CD4-positive, CD25-positive, alpha-beta regulatory T cell (primary cell): ENCODE measurements around the gene IRF7. TPM values are rescaled to one million over a fixed set of nuclear protein-coding genes. Genes with fewer than 3 reads are reported as not detected.

ENCODE experiments used
- ATAC-seq, 2 donors: fragments of 150-1000 bp; cut with Tn5 transposase; one replicate each; pipeline ENCODE4 v1.10.0; 2021; ENCODE audit warnings: low read depth in 2 of 2, moderate number of reproducible peaks in 2 of 2, moderate library complexity in 1 of 2
- DNase-seq, 3 donors: peaks; one replicate each; pipeline versions ENCODE4 v3.0.0 to v3.0.0-alpha.2; 2012 to 2022; ENCODE audit warnings: mixed read lengths in 1 of 3
- H3K27ac ChIP-seq: one replicate; pipeline ENCODE4 v1.7.0; 2013; ENCODE audit warnings: mild to moderate bottlenecking, low read length; ENCODE audit not compliant: insufficient read depth, poor library complexity, severe bottlenecking
- H3K27me3 ChIP-seq: one replicate; pipeline ENCODE4 v1.7.0; 2013; ENCODE audit warnings: low read length; ENCODE audit not compliant: control insufficient read depth, insufficient read depth
- H3K36me3 ChIP-seq: one replicate; pipeline ENCODE4 v1.7.0; 2013; ENCODE audit warnings: mild to moderate bottlenecking, low read length, moderate library complexity; ENCODE audit not compliant: control insufficient read depth, insufficient read depth
- H3K4me1 ChIP-seq: 2 replicates; pipeline ENCODE4 v1.7.0; 2013; ENCODE audit warnings: mild to moderate bottlenecking, low read length; ENCODE audit not compliant: insufficient read depth, control insufficient read depth, poor library complexity, severe bottlenecking
- H3K4me3 ChIP-seq: one replicate; pipeline ENCODE4 v1.7.0; 2013; ENCODE audit warnings: low read depth, mild to moderate bottlenecking, low read length, moderate library complexity
- H3K9me3 ChIP-seq, 2 experiments: 1 replicate in 1 of 2; 2 replicates in 1 of 2; pipeline ENCODE4 v1.7.0; 2013; ENCODE audit warnings: low read length in 2 of 2, mild to moderate bottlenecking in 1 of 2, moderate library complexity in 1 of 2; ENCODE audit not compliant: control insufficient read depth in 2 of 2
- H3K27ac Mint-ChIP-seq, 3 donors: one replicate each; pipeline ENCODE4 v1.8.0; 2020 to 2022; ENCODE audit warnings: mild to moderate bottlenecking in 3 of 3, mixed read lengths in 3 of 3, moderate library complexity in 2 of 3
- H3K27me3 Mint-ChIP-seq: one replicate; pipeline ENCODE4 v1.8.0; 2022; ENCODE audit warnings: mild to moderate bottlenecking, mixed read lengths
- H3K36me3 Mint-ChIP-seq: one replicate; pipeline ENCODE4 v1.8.0; 2020; ENCODE audit warnings: mixed read lengths
- H3K4me1 Mint-ChIP-seq, 4 donors: one replicate each; pipeline ENCODE4 v1.8.0; 2020 to 2022; ENCODE audit warnings: mixed read lengths in 4 of 4, mild to moderate bottlenecking in 1 of 4
- H3K4me3 Mint-ChIP-seq, 4 donors: one replicate each; pipeline ENCODE4 v1.8.0; 2020 to 2022; ENCODE audit warnings: mild to moderate bottlenecking in 4 of 4, mixed read lengths in 4 of 4, moderate library complexity in 3 of 4
- H3K9me3 Mint-ChIP-seq, 7 donors: one replicate each; pipeline ENCODE4 v1.8.0; 2020 to 2022; ENCODE audit warnings: mixed read lengths in 7 of 7, mild to moderate bottlenecking in 3 of 7, moderate library complexity in 2 of 7
- polyA plus RNA-seq, 4 donors: library from polyadenylated mRNA; unstranded; fragments of 300-500 nt; fragmentation: Illumina TruSeq; gene quantifications; one replicate each; pipeline ENCODE4 v1.2.3, GENCODE V29; 2021
- total RNA-seq: library from RNA; stranded (reverse); gene quantifications from one replicate; pipeline ENCODE4 v1.2.3, GENCODE V29; 2022

Gene IRF7
- total and polyA plus RNA-seq, 5 donors from 2014 or later, result 27.2 to 120 (median 29.2) TPM

GRCh38 chr11:587546-587945, 28.2 kb downstream of the IRF7 start:
- peak overlapping the region in 3 of 4 donors; percentile 19 to 75 (median 54) for H3K4me3 Mint-ChIP-seq
- Histone ChIP-seq H3K9me3 (no peaks in the 10 kb centered on the region), H3K36me3 (peaks cover 72% of the 10 kb centered on the region), H3K27me3 (no peaks in the 10 kb centered on the region), H3K4me1 (peaks cover 16% of the 10 kb centered on the region), H3K27ac (peak overlapping the region; percentile 74), H3K4me3 (no peak overlapping the region)
- H3K27me3 Mint-ChIP-seq, result no peaks in the 10 kb centered on the region
- DNase-seq (no peak), ATAC-seq (no peak)
- peaks cover 0 to 1% (median 0%) of the 10 kb centered on the region in 7 donors for H3K9me3 Mint-ChIP-seq
- peak overlapping the region; percentile 95 to 99 (median 98) for H3K27ac Mint-ChIP-seq
- H3K4me1 Mint-ChIP-seq, result peaks cover 0 to 26% (median 11%) of the 10 kb centered on the region in 4 donors
- peaks cover 35% of the 10 kb centered on the region for H3K36me3 Mint-ChIP-seq

GRCh38 chr11:586376-587316, 29.1 kb downstream of the IRF7 start:
- H3K27me3 ChIP-seq, result no peaks in the 10 kb centered on the region
- Mint-ChIP-seq H3K27ac (peak overlapping the region in 2 of 3 donors; percentile 44 to 99), H3K4me1 (peaks cover 0 to 29% (median 12%) of the 10 kb centered on the region in 4 donors), H3K4me3 (peak overlapping the region in 1 of 4 donors; percentile 9), H3K9me3 (peaks cover 0 to 1% (median 0%) of the 10 kb centered on the region in 7 donors), H3K36me3 (peaks cover 31% of the 10 kb centered on the region), H3K27me3 (no peaks in the 10 kb centered on the region)
- no peaks in the 10 kb centered on the region for H3K9me3 ChIP-seq
- H3K4me1 ChIP-seq, result peaks cover 16% of the 10 kb centered on the region
- H3K27ac ChIP-seq, result peak overlapping the region; percentile 74
- DNase-seq (no peak), ATAC-seq (no peak)
- peaks cover 71% of the 10 kb centered on the region for H3K36me3 ChIP-seq
- H3K4me3 ChIP-seq, result no peak overlapping the region

GRCh38 chr11:584287-584686, 31.5 kb downstream of the IRF7 start:
- Mint-ChIP-seq H3K4me1 (peaks cover 0 to 39% (median 17%) of the 10 kb centered on the region in 4 donors), H3K27ac (no peak overlapping the region), H3K9me3 (peaks cover 0 to 2% (median 0%) of the 10 kb centered on the region in 7 donors), H3K27me3 (no peaks in the 10 kb centered on the region), H3K36me3 (peaks cover 18% of the 10 kb centered on the region), H3K4me3 (no peak overlapping the region)
- Histone ChIP-seq H3K27me3 (no peaks in the 10 kb centered on the region), H3K4me3 (no peak overlapping the region), H3K36me3 (peaks cover 59% of the 10 kb centered on the region), H3K4me1 (peaks cover 22% of the 10 kb centered on the region), H3K9me3 (no peaks in the 10 kb centered on the region), H3K27ac (no peak overlapping the region)
- no peak for ATAC-seq
- DNase-seq, result no peak

- Histone ChIP-seq H3K9me3 (no peaks in the 10 kb centered on the region), H3K4me1 (peaks cover 31% of the 10 kb centered on the region), H3K27ac (no peak overlapping the region), H3K27me3 (no peaks in the 10 kb centered on the region), H3K36me3 (peaks cover 38% of the 10 kb centered on the region), H3K4me3 (no peak overlapping the region)
- DNase-seq (no peak), ATAC-seq (no peak)
- H3K27me3 Mint-ChIP-seq, result no peaks in the 10 kb centered on the region
- H3K4me3 Mint-ChIP-seq, result peak overlapping the region in 1 of 4 donors; percentile 52
- peaks cover 0 to 46% (median 9%) of the 10 kb centered on the region in 4 donors for H3K4me1 Mint-ChIP-seq
- H3K27ac Mint-ChIP-seq, result no peak overlapping the region
- peaks cover 0 to 2% (median 0%) of the 10 kb centered on the region in 7 donors for H3K9me3 Mint-ChIP-seq
- peaks cover 5% of the 10 kb centered on the region for H3K36me3 Mint-ChIP-seq
Measured at GRCh38 chr11:581752-582151, 34.0 kb downstream of the IRF7 start.

- peaks cover 0 to 44% (median 9%) of the 10 kb centered on the region in 4 donors for H3K4me1 Mint-ChIP-seq
- no peaks in the 10 kb centered on the region for H3K27me3 ChIP-seq
- H3K4me3 Mint-ChIP-seq, result peak overlapping the region in 2 of 4 donors; percentile 52 to 62
- peaks cover 31% of the 10 kb centered on the region for H3K4me1 ChIP-seq
- ATAC-seq (no peak), DNase-seq (no peak)
- H3K27ac Mint-ChIP-seq, result no peak overlapping the region
- H3K9me3 Mint-ChIP-seq, result peaks cover 0 to 2% (median 0%) of the 10 kb centered on the region in 7 donors
- H3K9me3 ChIP-seq, result no peaks in the 10 kb centered on the region
- peaks cover 34% of the 10 kb centered on the region for H3K36me3 ChIP-seq
- H3K27ac ChIP-seq, result no peak overlapping the region
- no peak overlapping the region for H3K4me3 ChIP-seq
- peaks cover 3% of the 10 kb centered on the region for H3K36me3 Mint-ChIP-seq
- H3K27me3 Mint-ChIP-seq, result no peaks in the 10 kb centered on the region
Measured at GRCh38 chr11:581342-581741, 34.4 kb downstream of the IRF7 start.

GRCh38 chr11:579830-580601, 35.7 kb downstream of the IRF7 start:
- H3K9me3 Mint-ChIP-seq, result peaks cover 0 to 3% (median 0%) of the 10 kb centered on the region in 7 donors
- H3K27ac Mint-ChIP-seq, result no peak overlapping the region
- H3K4me3 ChIP-seq, result no peak overlapping the region
- ATAC-seq, result no peak
- no peaks in the 10 kb centered on the region for H3K36me3 Mint-ChIP-seq
- peaks cover 2% of the 10 kb centered on the region for H3K27me3 Mint-ChIP-seq
- no peaks in the 10 kb centered on the region for H3K9me3 ChIP-seq
- DNase-seq, result no peak
- no peaks in the 10 kb centered on the region for H3K27me3 ChIP-seq
- H3K4me3 Mint-ChIP-seq, result peak overlapping the region in 3 of 4 donors; percentile 32 to 79 (median 53)
- peaks cover 30% of the 10 kb centered on the region for H3K36me3 ChIP-seq
- H3K27ac ChIP-seq, result no peak overlapping the region
- H3K4me1 Mint-ChIP-seq, result peaks cover 0 to 45% (median 11%) of the 10 kb centered on the region in 4 donors
- H3K4me1 ChIP-seq, result peaks cover 37% of the 10 kb centered on the region

- Histone ChIP-seq H3K36me3 (peaks cover 18% of the 10 kb centered on the region), H3K27me3 (no peaks in the 10 kb centered on the region), H3K9me3 (no peaks in the 10 kb centered on the region), H3K4me3 (peak overlapping the region; percentile 83), H3K4me1 (peaks cover 48% of the 10 kb centered on the region), H3K27ac (no peak overlapping the region)
- H3K27me3 Mint-ChIP-seq, result peaks cover 5% of the 10 kb centered on the region
- no peaks in the 10 kb centered on the region for H3K36me3 Mint-ChIP-seq
- peak overlapping the region; percentile 79 to 91 (median 86) for H3K4me3 Mint-ChIP-seq
- DNase-seq (no peak), ATAC-seq (no peak)
- H3K9me3 Mint-ChIP-seq, result peaks cover 0 to 2% (median 0%) of the 10 kb centered on the region in 7 donors
- H3K4me1 Mint-ChIP-seq, result peaks cover 4 to 57% (median 21%) of the 10 kb centered on the region in 4 donors
- H3K27ac Mint-ChIP-seq, result no peak overlapping the region
Measured at GRCh38 chr11:578276-579035, 37.3 kb downstream of the IRF7 start.
